Measurements from ENCODE around the gene ABHD3.
"Not testable (repeated sequence)": the region's sequence is repeated elsewhere in the genome, so short reads cannot be mapped to it uniquely, and the experiment has no call there.

ABHD3 gene

GRCh38 chr18:21656402-21656801 lies 48.2 kb downstream of the ABHD3 start:
- H3K4me3 ChIP-seq (ENCODE audit: control insufficient read depth, low read depth, low read length): no peak overlapping the region
- peak; percentile 28 for DNase-seq (ENCODE audit: low read depth)
- no peak for TF ChIP-seq CTCF (conservative IDR thresholded peaks at IDR 0.05; ENCODE audit: control insufficient read depth, insufficient read depth, low read depth, low read length)

DNA sequence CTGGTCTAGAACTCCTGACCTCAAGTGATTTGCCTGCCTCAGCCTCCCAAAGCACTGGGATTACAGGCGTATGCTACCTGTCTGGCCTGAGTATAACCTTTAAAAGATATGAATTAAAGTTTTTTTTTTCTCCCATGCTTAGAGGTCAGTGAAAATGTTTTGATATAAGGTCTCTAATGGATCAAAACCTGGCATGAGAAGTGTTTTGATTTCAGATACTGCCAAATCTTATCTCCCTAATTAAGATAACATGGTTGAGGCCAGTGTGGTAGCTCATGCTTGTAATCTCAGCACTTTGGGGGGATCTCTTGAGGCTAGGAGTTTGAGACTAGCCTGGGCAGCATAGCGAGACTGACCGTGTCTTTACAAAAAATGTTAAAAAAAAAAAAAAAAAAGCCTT lies 51.2 kb downstream of the ABHD3 start:
- TF ChIP-seq CTCF (conservative IDR thresholded peaks at IDR 0.05; ENCODE audit: control insufficient read depth, insufficient read depth, low read depth, low read length): no peak

GRCh38 chr18:21652073-21652472 lies 52.5 kb downstream of the ABHD3 start:
- no peak for TF ChIP-seq CTCF (conservative IDR thresholded peaks at IDR 0.05; ENCODE audit: control insufficient read depth, insufficient read depth, low read depth, low read length)
- H3K4me3 ChIP-seq (ENCODE audit: control insufficient read depth, low read depth, low read length): no peak overlapping the region
- DNase-seq (ENCODE audit: low read depth): no peak

More for the DNA sequence above, 51.2 kb downstream of the ABHD3 start:
- no peak overlapping the region for H3K4me3 ChIP-seq (ENCODE audit: control insufficient read depth, low read depth, low read length)
- DNase-seq (ENCODE audit: low read depth): no peak

GRCh38 chr18:21650311-21650710 lies 54.3 kb downstream of the ABHD3 start:
- DNase-seq (ENCODE audit: low read depth): no peak
- no peak for TF ChIP-seq CTCF (conservative IDR thresholded peaks at IDR 0.05; ENCODE audit: control insufficient read depth, insufficient read depth, low read depth, low read length)

DNA sequence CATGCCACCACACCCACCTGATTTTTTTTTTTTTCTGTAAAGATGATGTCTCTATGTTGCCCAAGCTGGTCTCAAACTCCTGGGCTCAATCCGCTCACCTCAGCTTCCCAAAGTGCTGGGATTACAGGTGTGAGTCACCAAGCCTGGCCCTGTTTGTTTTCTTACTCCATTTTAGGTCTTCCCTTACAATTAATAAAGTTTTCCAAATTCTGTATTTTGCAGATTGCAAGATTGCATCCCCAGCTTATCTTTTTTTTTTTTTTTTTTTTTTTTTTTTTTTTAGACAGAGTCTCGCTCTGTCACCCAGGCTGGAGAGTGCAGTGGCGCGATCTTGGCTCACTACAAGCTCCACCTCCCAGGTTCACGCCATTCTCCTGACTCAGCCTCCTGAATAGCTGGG lies 64.2 kb downstream of the ABHD3 start:
- DNase-seq (ENCODE audit: low read depth); H3K4me3 ChIP-seq (ENCODE audit: control insufficient read depth, low read depth, low read length): not testable (repeated sequence)

More at GRCh38 chr18:21650311-21650710, 54.3 kb downstream of the ABHD3 start:
- H3K4me3 ChIP-seq (ENCODE audit: control insufficient read depth, low read depth, low read length): no peak overlapping the region

GRCh38 chr18:21638822-21639221 lies 65.8 kb downstream of the ABHD3 start:
- no peak overlapping the region for H3K4me3 ChIP-seq (ENCODE audit: control insufficient read depth, low read depth, low read length)
- no peak for DNase-seq (ENCODE audit: low read depth)
- TF ChIP-seq CTCF (conservative IDR thresholded peaks at IDR 0.05; ENCODE audit: control insufficient read depth, insufficient read depth, low read depth, low read length): no peak

- no peak overlapping the region for H3K4me3 ChIP-seq (ENCODE audit: control insufficient read depth, low read depth, low read length)
- DNase-seq (ENCODE audit: low read depth): peak; percentile 24
- TF ChIP-seq CTCF (conservative IDR thresholded peaks at IDR 0.05; ENCODE audit: control insufficient read depth, insufficient read depth, low read depth, low read length): no peak
Measured at GRCh38 chr18:21636769-21637168, 67.8 kb downstream of the ABHD3 start.
